ENCODE results near the gene CPLX3. TPM values are rescaled to one million over a fixed set of nuclear protein-coding genes. Genes with fewer than 3 reads are reported as not detected.

The CPLX3 gene
- total and polyA plus RNA-seq, 2 of the 8 experiments (the other 6 are each of a cell fraction or from before 2014, with no cell fraction given), result 0.17 TPM; not detected in 1

DNA sequence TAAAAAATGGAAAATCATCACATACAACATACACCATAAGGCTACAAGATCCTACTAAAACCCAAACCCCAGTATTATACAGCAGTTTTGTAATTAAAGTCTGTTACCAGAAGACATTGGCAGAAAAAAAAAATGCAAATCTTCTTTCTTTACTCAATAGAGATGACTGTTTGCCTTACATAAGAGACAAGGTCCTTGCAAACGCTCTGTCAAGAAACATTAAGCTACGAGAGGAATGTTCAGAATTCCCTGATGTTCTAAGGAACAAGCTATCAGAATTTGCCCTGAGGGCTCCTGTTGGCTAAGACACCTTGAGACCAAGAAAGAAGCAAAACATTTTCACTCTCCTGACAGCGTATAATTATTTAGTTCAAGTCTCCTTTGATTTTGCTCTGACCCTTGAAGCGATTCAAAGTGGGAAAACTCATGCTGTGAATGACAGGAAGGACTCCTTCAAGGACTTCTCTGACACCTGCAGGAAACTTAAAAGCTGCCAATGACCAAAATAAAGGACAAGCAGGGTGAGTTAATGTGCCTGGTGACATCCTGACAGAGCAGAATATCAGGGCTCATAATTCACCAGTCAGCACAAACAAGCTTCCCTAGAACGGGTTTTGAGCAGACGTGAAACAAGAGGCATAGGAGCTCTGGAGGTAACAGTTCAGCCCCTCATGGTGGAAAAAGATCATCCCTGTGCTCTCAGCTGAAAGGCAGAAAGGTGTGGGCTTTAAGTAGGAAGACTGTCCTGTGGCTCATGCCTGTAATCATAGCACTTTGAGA is 44.2 kb downstream of the CPLX3 start:
- H3K27ac ChIP-seq (ENCODE audit: low read depth, low read length), result no peak overlapping the region
- H4K8ac ChIP-seq (ENCODE audit: extremely low read depth, insufficient read depth, low read length), result no peak overlapping the region
- H2AK5ac ChIP-seq (ENCODE audit: low read depth, low read length), result no peak overlapping the region
- H2BK15ac ChIP-seq (ENCODE audit: low read length), result no peak overlapping the region
- H2BK120ac ChIP-seq (replicated peaks; ENCODE audit: low read depth, low read length), result no peak overlapping the region
- H3K23ac ChIP-seq (ENCODE audit: insufficient read length), result no peak overlapping the region
- H4K91ac ChIP-seq (replicated peaks; ENCODE audit: insufficient read length, low read length), result no peak overlapping the region
- H2BK5ac ChIP-seq (ENCODE audit: low read depth, low read length), result no peak overlapping the region
- H3K56ac ChIP-seq (replicated peaks; ENCODE audit: insufficient read length, low read depth, low read length), result no peak overlapping the region
- H3K27me3 ChIP-seq (replicated peaks in 1 of 4; ENCODE audit: control insufficient read depth in 3 of 4, extremely low read depth in 1 of 4, insufficient read depth in 3 of 4, low read length in 3 of 4), result no peaks in the 10 kb centered on the region
- ChIA-PET POLR2A (ENCODE audit: partially characterized antibody) (interaction anchor here (0.6 to 2.4 kb wide), 13 partner anchors 8 to 112 kb away, joined by 3 to 10 read pairs (median 4); partner anchors contain the start of gene MPI), CTCF (ENCODE audit: partially characterized antibody) (interaction anchor here (0.7 to 2.3 kb wide), 15 partner anchors 10 to 347 kb away, joined by 3 to 16 read pairs (median 3); partner anchors contain the start of gene ULK3)
- peaks cover 0 to 3% (median 0%) of the 10 kb centered on the region in 4 experiments; a peak in 1 of 7 replicates for H3K4me1 ChIP-seq (replicated peaks in 1 of 4; ENCODE audit: control insufficient read depth in 3 of 4, insufficient read depth in 4 of 4, low read length in 3 of 4)
- DNase-seq (ENCODE audit: low read depth in 1 of 2, low spot score in 2 of 2), result no peak
- H3K4me3 ChIP-seq (ENCODE audit: extremely low read depth in 1 of 4, insufficient read depth in 2 of 4, low read depth in 3 of 4, low read length in 4 of 4), result no peak overlapping the region
- no peak overlapping the region for H2BK12ac ChIP-seq (ENCODE audit: low read depth, low read length)
- H3K79me2 ChIP-seq (ENCODE audit: control insufficient read depth in 1 of 2, insufficient read depth in 2 of 2, low read length in 2 of 2), result peaks cover 0 to 55% of the 10 kb centered on the region in 2 experiments; a peak in 2 of 4 replicates
- H3K4me2 ChIP-seq (ENCODE audit: insufficient read depth in 1 of 2, low read depth in 2 of 2, low read length in 2 of 2), result peak overlapping the region in 1 of 2 experiments; percentile 5; a peak in 1 of 4 replicates
- H3K79me1 ChIP-seq (ENCODE audit: low read depth, low read length), result peaks cover 6% of the 10 kb centered on the region; the same call in 1 of the 2 replicates
- peaks cover 5% of the 10 kb centered on the region; the same call in 1 of the 2 replicates for H3K23me2 ChIP-seq (ENCODE audit: low read depth, low read length)
- H3K9ac ChIP-seq (replicated peaks in 1 of 4; ENCODE audit: extremely low read depth in 1 of 4, low read depth in 3 of 4, low read length in 3 of 4), result peak overlapping the region in 1 of 4 experiments; percentile 18; a peak in 1 of 7 replicates
- no peak overlapping the region for H2BK20ac ChIP-seq (ENCODE audit: low read length)
- H2AFZ ChIP-seq (ENCODE audit: low read length), result no peak overlapping the region
- H4K5ac ChIP-seq (ENCODE audit: insufficient read length, low read depth, low read length), result no peak overlapping the region
- peaks cover 0 to 7% of the 10 kb centered on the region in 2 experiments for H4K20me1 ChIP-seq (replicated peaks in 1 of 2; ENCODE audit: control insufficient read depth in 1 of 2, insufficient read depth in 2 of 2, low read length in 2 of 2)
- no peak for FAIRE-seq
- WGBS, 2 experiments (ENCODE audit: extremely low coverage in 1 of 2, insufficient coverage in 1 of 2, insufficient read length in 1 of 2, insufficient replicate concordance in 2 of 2, low coverage in 1 of 2, low lambda C conversion rate in 2 of 2, missing lambda C conversion rate in 1 of 2), result 89% methylated on average over 6 of the region's 6 CpGs; no CpG with 5 or more reads in 1 of the 2 experiments
- no peaks in the 10 kb centered on the region for H3K36me3 ChIP-seq (ENCODE audit: control insufficient read depth in 2 of 4, insufficient read depth in 4 of 4, low read length in 3 of 4)
- no peak overlapping the region for H3K4ac ChIP-seq (replicated peaks; ENCODE audit: insufficient read length, low read depth, low read length)
- no peak overlapping the region for H3K14ac ChIP-seq (ENCODE audit: insufficient read length)
- no peak overlapping the region for H3K18ac ChIP-seq (ENCODE audit: extremely low read depth, low read length)
- no peaks in the 10 kb centered on the region for H3K9me3 ChIP-seq (ENCODE audit: insufficient read depth in 2 of 2, low read depth in 1 of 2, low read length in 1 of 2)
- TF ChIP-seq, protein P1, sequence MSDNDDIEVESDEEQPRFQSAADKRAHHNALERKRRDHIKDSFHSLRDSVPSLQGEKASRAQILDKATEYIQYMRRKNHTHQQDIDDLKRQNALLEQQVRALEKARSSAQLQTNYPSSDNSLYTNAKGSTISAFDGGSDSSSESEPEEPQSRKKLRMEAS (IDR thresholded peaks at IDR 0.05), result no peak
- TF ChIP-seq TBP (IDR thresholded peaks at IDR 0.05; ENCODE audit: low read depth, low read length) (no peak), CEBPB (IDR thresholded peaks at IDR 0.05; ENCODE audit: low read depth, low read length) (no peak), SUZ12 (IDR thresholded peaks at IDR 0.05; ENCODE audit: low read length) (no peak), SIN3A (conservative IDR thresholded peaks at IDR 0.05 in 1 of 2, IDR thresholded peaks at IDR 0.05 in 1 of 2; ENCODE audit: low read depth in 1 of 2, low read length in 2 of 2) (no peak), GABPA (IDR thresholded peaks at IDR 0.05; ENCODE audit: borderline replicate concordance, insufficient read depth, low read length) (no peak), ASH2L (IDR thresholded peaks at IDR 0.05; ENCODE audit: low read length) (no peak), CHD2 (IDR thresholded peaks at IDR 0.05; ENCODE audit: low read length) (no peak), JUN (IDR thresholded peaks at IDR 0.05; ENCODE audit: low read depth, low read length) (no peak), HDAC2 (IDR thresholded peaks at IDR 0.05; ENCODE audit: borderline replicate concordance in 1 of 2, low read depth in 2 of 2, low read length in 2 of 2) (no peak), CHD1 (IDR thresholded peaks at IDR 0.05; ENCODE audit: low read depth, low read length) (no peak), MAFK (IDR thresholded peaks at IDR 0.05; ENCODE audit: low read depth, low read length) (no peak)

Data from H1 (cell line).